Suprapubic skin (tissue), 4 donors: Measurements from ENCODE around the gene EP400. TPM values are rescaled to one million over a fixed set of nuclear protein-coding genes. Genes with fewer than 3 reads are reported as not detected.

ENCODE experiments used
- DNase-seq, 2 donors: peaks; one replicate each; pipeline ENCODE4 v3.0.0-alpha.2; 2019; ENCODE audit warnings: low spot score in 2 of 2
- H3K27ac ChIP-seq: fragments of 200-600 bp; sonication (generic); one replicate; pipeline ENCODE4 v1.5.1; 2019
- H3K27me3 ChIP-seq: fragments of 200-600 bp; sonication (generic); one replicate; pipeline ENCODE4 v1.5.1; 2019
- H3K36me3 ChIP-seq: fragments of 200-600 bp; sonication (generic); one replicate; pipeline ENCODE4 v1.5.1; 2019
- H3K4me1 ChIP-seq: fragments of 200-600 bp; sonication (generic); one replicate; pipeline ENCODE4 v1.5.1; 2019
- H3K4me3 ChIP-seq: fragments of 200-600 bp; sonication (generic); one replicate; pipeline ENCODE4 v1.5.1; 2019; ENCODE audit warnings: mild to moderate bottlenecking
- H3K9me3 ChIP-seq: fragments of 200-600 bp; sonication (generic); one replicate; pipeline ENCODE4 v1.5.1; 2019
- CTCF ChIP-seq, 2 donors: fragments of 200-600 bp in 1 of 2; fragments of 450-650 bp in 1 of 2; sonication (generic) in 1 of 2; IDR thresholded peaks; one replicate each; pipeline ENCODE4 v1.5.1; 2016 to 2019; ENCODE audit warnings: antibody characterized with exemption in 2 of 2, mild to moderate bottlenecking in 1 of 2, moderate library complexity in 1 of 2
- EP300 ChIP-seq: sonication (generic); formaldehyde crosslinking; IDR thresholded peaks from one replicate; pipeline ENCODE4 v1.6.1; 2017; ENCODE audit warnings: antibody characterized with exemption
- POLR2A ChIP-seq, 2 donors: fragments of 450-650 bp; IDR thresholded peaks; one replicate each; pipeline ENCODE4 v1.6.1; 2017; ENCODE audit warnings: antibody characterized with exemption in 2 of 2, mild to moderate bottlenecking in 2 of 2, moderate library complexity in 2 of 2
- POLR2AphosphoS5 ChIP-seq, 3 donors: sonication (generic); formaldehyde crosslinking; IDR thresholded peaks; one replicate each; pipeline ENCODE4 v1.6.1; 2017; ENCODE audit warnings: antibody characterized with exemption in 3 of 3
- WGBS: methylation state at CpG from one replicate; pipeline ENCODE4 v1.1.5; 2018; 5-methylcytosine and 5-hydroxymethylcytosine counted together
- total RNA-seq, 4 donors: library from RNA; depleted of rRNA; stranded (reverse); fragments of >200 nt; gene quantifications; one replicate each; pipeline ENCODE4 v1.1.0, GENCODE V29; 2016

Gene EP400
- total RNA-seq, 4 donors from 2014 or later = 32.0 to 81.3 (median 40.1) TPM

- Histone ChIP-seq H3K9me3 (no peaks in the 10 kb centered on the region), H3K27me3 (no peaks in the 10 kb centered on the region), H3K4me1 (no peaks in the 10 kb centered on the region), H3K4me3 (no peak overlapping the region), H3K27ac (no peak overlapping the region), H3K36me3 (peaks cover 74% of the 10 kb centered on the region)
- DNase-seq = peak in 1 of 2 donors; percentile 49
- TF ChIP-seq EP300 (no peak), POLR2AphosphoS5 (IDR thresholded peaks at IDR 0.05) (no peak), POLR2A (IDR thresholded peaks at IDR 0.05) (no peak), CTCF (IDR thresholded peaks at IDR 0.05) (no peak)
- WGBS = 92% methylated on average over 19 of the region's 22 CpGs
Measured at GRCh38 chr12:132118876-132119275, 169.1 kb downstream of the EP400 start.

- WGBS = 95% methylated on average over 14 of the region's 14 CpGs
- H3K4me1 ChIP-seq = no peaks in the 10 kb centered on the region
- H3K4me3 ChIP-seq = no peak overlapping the region
- no peaks in the 10 kb centered on the region for H3K27me3 ChIP-seq
- TF ChIP-seq CTCF (IDR thresholded peaks at IDR 0.05) = no peak
- TF ChIP-seq EP300 = no peak
- no peak for TF ChIP-seq POLR2A (IDR thresholded peaks at IDR 0.05)
- no peak for TF ChIP-seq POLR2AphosphoS5 (IDR thresholded peaks at IDR 0.05)
- peak in 1 of 2 donors; percentile 24 for DNase-seq
- no peak overlapping the region for H3K27ac ChIP-seq
- peaks cover 71% of the 10 kb centered on the region for H3K36me3 ChIP-seq
- no peaks in the 10 kb centered on the region for H3K9me3 ChIP-seq
Measured at GRCh38 chr12:132121283-132121682, 171.5 kb downstream of the EP400 start.

GRCh38 chr12:132123970-132124765 lies 174.4 kb downstream of the EP400 start:
- no peak for TF ChIP-seq CTCF (IDR thresholded peaks at IDR 0.05)
- no peak for TF ChIP-seq POLR2A (IDR thresholded peaks at IDR 0.05)
- no peak for TF ChIP-seq EP300
- no peak for TF ChIP-seq POLR2AphosphoS5 (IDR thresholded peaks at IDR 0.05)

GRCh38 chr12:132124766-132125425 lies 175.2 kb downstream of the EP400 start:
- WGBS = 84% methylated on average over 19 of the region's 19 CpGs
- no peak for TF ChIP-seq POLR2A (IDR thresholded peaks at IDR 0.05)
- TF ChIP-seq POLR2AphosphoS5 (IDR thresholded peaks at IDR 0.05) = no peak
- no peak for TF ChIP-seq CTCF (IDR thresholded peaks at IDR 0.05)
- TF ChIP-seq EP300 = no peak
- Histone ChIP-seq H3K27me3 (no peaks in the 10 kb centered on the region), H3K36me3 (peaks cover 74% of the 10 kb centered on the region), H3K9me3 (no peaks in the 10 kb centered on the region), H3K4me1 (no peaks in the 10 kb centered on the region), H3K27ac (no peak overlapping the region), H3K4me3 (no peak overlapping the region)
- DNase-seq = peak in 1 of 2 donors; percentile 68

More at GRCh38 chr12:132123970-132124765, 174.4 kb downstream of the EP400 start:
- Histone ChIP-seq H3K27ac (no peak overlapping the region), H3K4me1 (no peaks in the 10 kb centered on the region), H3K36me3 (peaks cover 74% of the 10 kb centered on the region), H3K4me3 (no peak overlapping the region), H3K27me3 (no peaks in the 10 kb centered on the region), H3K9me3 (no peaks in the 10 kb centered on the region)
- no peak for DNase-seq
- WGBS = 94% methylated on average over 12 of the region's 12 CpGs

DNA sequence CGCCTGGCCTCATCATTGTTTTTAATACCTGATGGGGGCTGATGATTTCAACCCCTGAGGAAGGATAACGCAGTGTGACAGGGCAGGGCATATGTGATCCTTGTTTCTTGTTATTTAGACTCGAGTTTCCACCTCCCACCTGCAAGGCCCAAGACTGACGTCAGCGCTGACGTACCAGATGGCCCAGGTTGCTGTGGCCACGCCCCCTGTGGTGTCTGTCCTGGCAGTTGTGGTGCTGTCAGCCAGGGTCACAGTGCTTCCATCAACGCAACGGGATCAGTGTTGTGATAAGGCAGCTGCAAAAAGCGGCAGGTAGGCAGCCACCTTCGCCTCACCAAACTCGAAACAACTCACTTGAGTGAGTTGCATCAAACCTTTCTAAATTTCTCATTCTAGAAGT lies 176.0 kb downstream of the EP400 start:
- H3K27me3 ChIP-seq = no peaks in the 10 kb centered on the region
- 93% methylated on average over 12 of the region's 12 CpGs for WGBS
- no peak overlapping the region for H3K27ac ChIP-seq
- no peaks in the 10 kb centered on the region for H3K4me1 ChIP-seq
- TF ChIP-seq POLR2A (IDR thresholded peaks at IDR 0.05) = no peak
- no peaks in the 10 kb centered on the region for H3K9me3 ChIP-seq
- DNase-seq = peak in 1 of 2 donors; percentile 52
- peaks cover 71% of the 10 kb centered on the region for H3K36me3 ChIP-seq
- H3K4me3 ChIP-seq = no peak overlapping the region
